Measurements from ENCODE around the gene P2RX2. TPM values are rescaled to one million over a fixed set of nuclear protein-coding genes. Genes with fewer than 3 reads are reported as not detected.

The P2RX2 gene
- total and polyA plus RNA-seq, 4 experiments from 2014 or later = not detected

DNA sequence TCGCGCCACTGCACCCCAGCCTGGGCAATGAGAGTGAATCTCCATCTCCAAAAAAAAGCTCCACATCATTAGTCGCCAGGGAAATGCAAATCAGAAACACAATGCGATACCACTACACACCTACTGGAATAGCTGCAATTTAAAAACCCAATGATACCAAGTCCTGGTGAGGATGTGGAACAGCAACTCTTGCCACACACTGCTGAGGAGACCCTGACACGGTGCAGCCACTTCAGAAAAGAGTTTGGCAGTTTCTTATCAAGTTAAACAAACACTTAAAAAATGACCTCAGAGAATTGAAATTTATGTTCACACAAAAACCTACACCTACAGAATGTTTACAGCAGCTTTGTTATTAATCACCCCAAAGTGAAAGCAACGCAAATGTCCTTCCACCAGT, 12.1 kb downstream of the P2RX2 start:
- Histone ChIP-seq H3K4me3 (ENCODE audit: low read length in 2 of 2) (no peak overlapping the region), H3K36me3 (ENCODE audit: insufficient read depth, low read length) (peaks cover 30% of the 10 kb centered on the region), H3K9me3 (ENCODE audit: control insufficient read depth in 1 of 2, low read length in 2 of 2) (no peaks in the 10 kb centered on the region), H3K4me1 (ENCODE audit: insufficient read depth, low read length) (no peaks in the 10 kb centered on the region), H3K27me3 (ENCODE audit: insufficient read depth, low read length) (no peaks in the 10 kb centered on the region), H3K27ac (ENCODE audit: low read depth, low read length) (no peak overlapping the region)
- H3K27ac Mint-ChIP-seq = no peak overlapping the region
- ChIA-PET CTCF (ENCODE audit: partially characterized antibody) (no interaction called here), POLR2A (ENCODE audit: partially characterized antibody) (no interaction called here)
- H3K36me3 Mint-ChIP-seq = peaks cover 48 to 60% of the 10 kb centered on the region in 2 donors
- H3K4me1 Mint-ChIP-seq = peaks cover 0 to 2% (median 0%) of the 10 kb centered on the region in 4 donors
- H3K27me3 Mint-ChIP-seq = no peaks in the 10 kb centered on the region
- DNase-seq = no peak
- no peak overlapping the region for H3K4me3 Mint-ChIP-seq
- intact Hi-C loops (cut with micrococcal nuclease) = no loop called here
- no peaks in the 10 kb centered on the region for H3K9me3 Mint-ChIP-seq

- H3K4me3 ChIP-seq (ENCODE audit: low read length in 2 of 2) = no peak overlapping the region
- peaks cover 36% of the 10 kb centered on the region for H3K36me3 ChIP-seq (ENCODE audit: insufficient read depth, low read length)
- DNase-seq = no peak
- ChIA-PET POLR2A (ENCODE audit: partially characterized antibody) (no interaction called here), CTCF (ENCODE audit: partially characterized antibody) (no interaction called here)
- no peak overlapping the region for H3K27ac ChIP-seq (ENCODE audit: low read depth, low read length)
- Mint-ChIP-seq H3K9me3 (no peaks in the 10 kb centered on the region), H3K4me3 (no peak overlapping the region), H3K36me3 (peaks cover 56 to 64% of the 10 kb centered on the region in 2 donors), H3K27me3 (no peaks in the 10 kb centered on the region), H3K27ac (peak overlapping the region in 1 of 7 donors; percentile 59), H3K4me1 (peaks cover 0 to 2% (median 0%) of the 10 kb centered on the region in 4 donors)
- intact Hi-C loops (cut with micrococcal nuclease) = no loop called here
- no peaks in the 10 kb centered on the region for H3K4me1 ChIP-seq (ENCODE audit: insufficient read depth, low read length)
- no peaks in the 10 kb centered on the region for H3K27me3 ChIP-seq (ENCODE audit: insufficient read depth, low read length)
- H3K9me3 ChIP-seq (ENCODE audit: control insufficient read depth in 1 of 2, low read length in 2 of 2) = no peaks in the 10 kb centered on the region
Observed at GRCh38 chr12:132631666-132632065, 13.1 kb downstream of the P2RX2 start.

DNA sequence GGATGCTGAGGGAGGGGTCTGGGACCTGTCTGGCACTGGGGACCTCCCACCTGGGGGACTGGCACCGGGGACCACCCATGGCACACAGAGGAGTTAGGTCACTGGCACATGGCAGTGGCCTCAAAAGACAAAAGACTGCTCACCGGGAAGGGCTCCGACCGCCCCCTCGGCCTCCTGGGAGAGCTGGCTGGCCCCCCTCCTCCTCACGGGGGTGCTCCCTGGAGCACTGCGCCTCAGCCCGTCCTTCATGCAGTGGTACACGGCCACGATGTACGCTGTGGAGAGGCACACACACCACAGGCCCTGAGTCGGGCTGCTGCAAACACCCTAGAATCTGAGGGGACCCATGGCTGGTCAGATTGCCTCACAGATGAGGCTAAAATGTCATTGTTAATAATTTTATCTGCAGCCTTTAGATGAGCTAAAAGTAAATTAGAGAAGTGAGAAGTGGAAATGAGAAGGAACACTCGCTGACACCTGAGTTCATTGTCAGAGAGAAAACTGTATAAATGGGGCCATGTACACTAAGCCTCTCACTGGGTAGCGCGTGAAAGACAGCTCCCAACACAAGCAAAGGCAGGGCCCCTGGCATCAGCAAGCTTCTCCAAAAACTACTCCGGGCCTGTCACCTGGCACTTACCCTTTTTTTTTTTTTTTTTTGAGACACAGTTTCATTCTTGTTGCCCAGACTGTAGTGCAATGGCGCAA, 14.1 kb downstream of the P2RX2 start:
- peaks cover 56 to 73% of the 10 kb centered on the region in 2 donors for H3K36me3 Mint-ChIP-seq
- intact Hi-C loops (cut with micrococcal nuclease) = no loop called here
- H3K4me1 ChIP-seq (ENCODE audit: insufficient read depth, low read length) = no peaks in the 10 kb centered on the region
- ChIA-PET POLR2A (ENCODE audit: partially characterized antibody) (interaction anchor here (0.6 kb wide), 1 partner anchor 53 kb away, joined by 3 read pairs; no protein-coding TSS in a partner anchor), CTCF (ENCODE audit: partially characterized antibody) (no interaction called here)
- H3K36me3 ChIP-seq (ENCODE audit: insufficient read depth, low read length) = peaks cover 45% of the 10 kb centered on the region
- no peak for DNase-seq
- H3K9me3 Mint-ChIP-seq = no peaks in the 10 kb centered on the region
- H3K27ac ChIP-seq (ENCODE audit: low read depth, low read length) = no peak overlapping the region
- no peaks in the 10 kb centered on the region for H3K27me3 ChIP-seq (ENCODE audit: insufficient read depth, low read length)
- H3K9me3 ChIP-seq (ENCODE audit: control insufficient read depth in 1 of 2, low read length in 2 of 2) = no peaks in the 10 kb centered on the region
- H3K4me3 Mint-ChIP-seq = no peak overlapping the region
- H3K4me1 Mint-ChIP-seq = peaks cover 0 to 2% (median 0%) of the 10 kb centered on the region in 4 donors
- no peak overlapping the region for H3K4me3 ChIP-seq (ENCODE audit: low read length in 2 of 2)
- H3K27ac Mint-ChIP-seq = peak overlapping the region in 1 of 7 donors; percentile 32
- H3K27me3 Mint-ChIP-seq = no peaks in the 10 kb centered on the region

DNA sequence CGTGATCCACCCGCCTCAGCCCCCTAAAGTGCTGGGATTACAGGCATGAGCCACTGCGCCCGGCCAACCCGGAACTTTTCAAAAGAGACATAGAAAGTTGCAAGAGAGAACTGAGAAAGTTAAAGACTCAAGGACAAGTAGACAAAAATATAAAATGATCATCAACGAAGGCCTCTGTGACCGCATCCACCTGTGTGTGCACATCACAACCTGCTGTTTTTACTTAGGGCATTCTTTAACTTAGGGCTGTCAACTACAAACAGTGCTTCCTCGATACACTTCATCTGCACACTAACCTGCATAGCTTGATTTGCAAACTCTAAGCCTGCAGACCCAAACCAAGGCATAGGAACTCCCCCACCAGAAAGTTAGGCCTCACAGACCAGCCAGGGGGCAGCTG, 14.8 kb downstream of the P2RX2 start:
- Mint-ChIP-seq H3K4me1 (peaks cover 0 to 2% (median 0%) of the 10 kb centered on the region in 4 donors), H3K27ac (peak overlapping the region in 1 of 7 donors; percentile 54), H3K9me3 (no peaks in the 10 kb centered on the region), H3K36me3 (peaks cover 60 to 81% of the 10 kb centered on the region in 2 donors), H3K27me3 (no peaks in the 10 kb centered on the region), H3K4me3 (no peak overlapping the region)
- H3K27me3 ChIP-seq (ENCODE audit: insufficient read depth, low read length) = no peaks in the 10 kb centered on the region
- H3K36me3 ChIP-seq (ENCODE audit: insufficient read depth, low read length) = peaks cover 49% of the 10 kb centered on the region
- H3K9me3 ChIP-seq (ENCODE audit: control insufficient read depth in 1 of 2, low read length in 2 of 2) = no peaks in the 10 kb centered on the region
- no peak overlapping the region for H3K4me3 ChIP-seq (ENCODE audit: low read length in 2 of 2)
- DNase-seq = no peak
- POLR2A ChIA-PET (ENCODE audit: partially characterized antibody) = no interaction called here
- no peaks in the 10 kb centered on the region for H3K4me1 ChIP-seq (ENCODE audit: insufficient read depth, low read length)
- H3K27ac ChIP-seq (ENCODE audit: low read depth, low read length) = no peak overlapping the region
- intact Hi-C loops (cut with micrococcal nuclease) = no loop called here
- CTCF ChIA-PET (ENCODE audit: partially characterized antibody) = no interaction called here

GRCh38 chr12:132633901-132634300, 15.3 kb downstream of the P2RX2 start:
- Mint-ChIP-seq H3K4me1 (no peaks in the 10 kb centered on the region), H3K27ac (peak overlapping the region in 2 of 7 donors; percentile 17 to 23), H3K4me3 (no peak overlapping the region), H3K9me3 (no peaks in the 10 kb centered on the region), H3K27me3 (no peaks in the 10 kb centered on the region), H3K36me3 (peaks cover 60 to 84% of the 10 kb centered on the region in 2 donors)
- H3K9me3 ChIP-seq (ENCODE audit: control insufficient read depth in 1 of 2, low read length in 2 of 2) = no peaks in the 10 kb centered on the region
- intact Hi-C loops (cut with micrococcal nuclease) = no loop called here
- H3K27ac ChIP-seq (ENCODE audit: low read depth, low read length) = no peak overlapping the region
- H3K4me1 ChIP-seq (ENCODE audit: insufficient read depth, low read length) = no peaks in the 10 kb centered on the region
- no peaks in the 10 kb centered on the region for H3K27me3 ChIP-seq (ENCODE audit: insufficient read depth, low read length)
- CTCF ChIA-PET (ENCODE audit: partially characterized antibody) = no interaction called here
- no peak for DNase-seq
- POLR2A ChIA-PET (ENCODE audit: partially characterized antibody) = no interaction called here
- H3K36me3 ChIP-seq (ENCODE audit: insufficient read depth, low read length) = peaks cover 49% of the 10 kb centered on the region
- H3K4me3 ChIP-seq (ENCODE audit: low read length in 2 of 2) = no peak overlapping the region

GRCh38 chr12:132634411-132634990, 15.9 kb downstream of the P2RX2 start:
- POLR2A ChIA-PET (ENCODE audit: partially characterized antibody) = no interaction called here
- H3K36me3 ChIP-seq (ENCODE audit: insufficient read depth, low read length) = peaks cover 49% of the 10 kb centered on the region

DNA sequence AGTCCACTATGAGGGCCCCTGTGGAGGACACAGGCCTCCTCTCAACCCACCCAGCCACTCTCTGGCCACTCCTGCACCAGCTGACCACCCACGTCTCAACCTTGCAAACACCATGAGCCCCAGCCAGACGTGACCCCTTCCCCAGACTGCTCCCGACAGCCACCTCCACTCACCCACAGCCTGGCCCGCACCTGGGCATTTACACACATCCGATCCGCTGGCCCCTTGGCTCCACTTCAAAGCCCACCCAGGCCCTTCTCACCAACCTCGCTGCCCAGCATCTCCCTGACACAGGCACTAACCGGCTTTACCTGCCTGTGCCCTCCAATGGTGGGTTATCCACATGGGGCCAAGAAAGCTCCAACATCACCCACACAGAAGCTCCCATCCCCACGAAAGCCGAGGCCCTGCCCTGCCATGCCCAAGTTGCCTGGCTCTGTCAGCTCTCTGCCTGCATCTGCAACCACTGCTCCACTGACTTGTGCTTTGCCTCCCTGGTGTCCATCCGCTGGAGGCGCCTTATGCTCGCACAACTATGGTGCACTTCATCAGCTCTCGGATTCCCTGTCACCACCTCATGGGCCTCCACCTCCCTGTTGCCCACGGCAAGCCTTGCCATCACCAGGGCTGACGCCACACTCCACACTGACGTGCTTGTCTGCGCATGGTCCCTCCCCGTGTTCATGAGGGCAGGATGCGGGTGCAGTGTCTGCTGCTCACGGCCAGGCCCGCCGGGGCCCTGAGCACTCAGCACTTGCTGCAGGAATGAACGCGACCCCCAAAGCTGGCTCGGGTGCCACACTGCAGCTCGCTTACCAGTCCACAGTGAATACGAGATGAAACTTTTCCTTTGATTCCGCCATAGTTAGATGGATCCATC, 16.7 kb downstream of the P2RX2 start:
- Mint-ChIP-seq H3K9me3 (no peaks in the 10 kb centered on the region), H3K27me3 (no peaks in the 10 kb centered on the region), H3K4me3 (no peak overlapping the region), H3K36me3 (peaks cover 55 to 82% of the 10 kb centered on the region in 2 donors), H3K4me1 (no peaks in the 10 kb centered on the region), H3K27ac (peak overlapping the region in 2 of 7 donors; percentile 50 to 59)
- CTCF ChIA-PET (ENCODE audit: partially characterized antibody) = no interaction called here
- Histone ChIP-seq H3K9me3 (ENCODE audit: control insufficient read depth in 1 of 2, low read length in 2 of 2) (no peaks in the 10 kb centered on the region), H3K27me3 (ENCODE audit: insufficient read depth, low read length) (no peaks in the 10 kb centered on the region), H3K4me1 (ENCODE audit: insufficient read depth, low read length) (no peaks in the 10 kb centered on the region), H3K27ac (ENCODE audit: low read depth, low read length) (no peak overlapping the region), H3K4me3 (ENCODE audit: low read length in 2 of 2) (no peak overlapping the region), H3K36me3 (ENCODE audit: insufficient read depth, low read length) (peaks cover 49% of the 10 kb centered on the region)
- no peak for DNase-seq
- POLR2A ChIA-PET (ENCODE audit: partially characterized antibody) = no interaction called here
- intact Hi-C loops (cut with micrococcal nuclease) = no loop called here

More at GRCh38 chr12:132634411-132634990, 15.9 kb downstream of the P2RX2 start:
- H3K9me3 Mint-ChIP-seq = no peaks in the 10 kb centered on the region
- no peaks in the 10 kb centered on the region for H3K4me1 Mint-ChIP-seq
- CTCF ChIA-PET (ENCODE audit: partially characterized antibody) = no interaction called here
- no peak for DNase-seq
- H3K27ac Mint-ChIP-seq = peak overlapping the region in 3 of 7 donors; percentile 17 to 59 (median 50)
- no peaks in the 10 kb centered on the region for H3K4me1 ChIP-seq (ENCODE audit: insufficient read depth, low read length)
- H3K9me3 ChIP-seq (ENCODE audit: control insufficient read depth in 1 of 2, low read length in 2 of 2) = no peaks in the 10 kb centered on the region
- H3K27me3 Mint-ChIP-seq = no peaks in the 10 kb centered on the region
- H3K36me3 Mint-ChIP-seq = peaks cover 63 to 86% of the 10 kb centered on the region in 2 donors
- no peak overlapping the region for H3K27ac ChIP-seq (ENCODE audit: low read depth, low read length)
- no peak overlapping the region for H3K4me3 Mint-ChIP-seq
- H3K27me3 ChIP-seq (ENCODE audit: insufficient read depth, low read length) = no peaks in the 10 kb centered on the region
- intact Hi-C loops (cut with micrococcal nuclease) = no loop called here
- no peak overlapping the region for H3K4me3 ChIP-seq (ENCODE audit: low read length in 2 of 2)
